Epithelial cell of proximal tubule (primary cell): ENCODE data around the gene HNRNPF. TPM values are rescaled to one million over a fixed set of nuclear protein-coding genes. Genes with fewer than 3 reads are reported as not detected.

Source experiments
- DNase-seq: peaks from one replicate; pipeline ENCODE4 v3.0.0-alpha.2; 2011; ENCODE audit warnings: low read depth
- H3K4me3 ChIP-seq: 2 replicates; pipeline ENCODE4 v1.5.1; 2011; ENCODE audit warnings: low read depth, mild to moderate bottlenecking, low read length
- total RNA-seq: library from RNA; depleted of rRNA; stranded (reverse); fragments of >200 nt; gene quantifications from 2 replicates; pipeline ENCODE4 v1.2.3, GENCODE V29; 2015
- TF ChIP-seq, protein P1 (sequence below): conservative IDR thresholded peaks from 2 replicates; pipeline ENCODE4 v1.5.1; 2012; ENCODE audit warnings: low read depth, mild to moderate bottlenecking, low read length

Gene HNRNPF
- total RNA-seq, 1 donor from 2014 or later: 207 TPM

DNA sequence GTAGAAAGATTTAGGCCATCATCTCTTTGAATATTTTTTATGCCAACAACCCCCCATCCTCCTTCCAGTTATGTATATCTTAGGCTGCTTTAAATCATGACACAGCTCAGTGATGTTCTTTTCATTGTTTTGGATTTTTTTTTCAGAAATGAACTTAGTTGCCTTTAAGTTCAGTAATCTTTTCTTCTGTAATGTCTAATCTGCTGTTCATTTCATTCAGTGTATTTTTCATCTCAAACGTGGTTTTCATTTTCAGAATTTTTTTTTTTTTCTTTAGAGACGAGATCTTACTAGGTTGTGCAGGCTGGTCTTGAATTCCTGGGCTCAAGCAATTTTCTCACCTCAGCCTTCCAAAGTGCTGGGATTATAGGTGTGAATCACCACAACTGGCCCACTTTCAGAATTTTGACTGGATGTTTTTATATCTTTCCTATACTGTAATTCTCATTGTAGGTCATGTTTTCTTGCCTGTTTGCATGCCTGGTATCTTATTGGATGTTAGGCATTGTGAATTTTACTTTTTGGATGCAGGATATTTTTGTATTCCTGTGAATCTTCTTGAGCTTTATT lies 36.0 kb upstream of the HNRNPF start:
- TF ChIP-seq, protein P1, sequence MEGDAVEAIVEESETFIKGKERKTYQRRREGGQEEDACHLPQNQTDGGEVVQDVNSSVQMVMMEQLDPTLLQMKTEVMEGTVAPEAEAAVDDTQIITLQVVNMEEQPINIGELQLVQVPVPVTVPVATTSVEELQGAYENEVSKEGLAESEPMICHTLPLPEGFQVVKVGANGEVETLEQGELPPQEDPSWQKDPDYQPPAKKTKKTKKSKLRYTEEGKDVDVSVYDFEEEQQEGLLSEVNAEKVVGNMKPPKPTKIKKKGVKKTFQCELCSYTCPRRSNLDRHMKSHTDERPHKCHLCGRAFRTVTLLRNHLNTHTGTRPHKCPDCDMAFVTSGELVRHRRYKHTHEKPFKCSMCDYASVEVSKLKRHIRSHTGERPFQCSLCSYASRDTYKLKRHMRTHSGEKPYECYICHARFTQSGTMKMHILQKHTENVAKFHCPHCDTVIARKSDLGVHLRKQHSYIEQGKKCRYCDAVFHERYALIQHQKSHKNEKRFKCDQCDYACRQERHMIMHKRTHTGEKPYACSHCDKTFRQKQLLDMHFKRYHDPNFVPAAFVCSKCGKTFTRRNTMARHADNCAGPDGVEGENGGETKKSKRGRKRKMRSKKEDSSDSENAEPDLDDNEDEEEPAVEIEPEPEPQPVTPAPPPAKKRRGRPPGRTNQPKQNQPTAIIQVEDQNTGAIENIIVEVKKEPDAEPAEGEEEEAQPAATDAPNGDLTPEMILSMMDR: no peak
- no peak overlapping the region for H3K4me3 ChIP-seq
- no peak for DNase-seq

- TF ChIP-seq, protein P1: no peak
- H3K4me3 ChIP-seq: no peak overlapping the region
- no peak for DNase-seq
These were observed 35.3 kb upstream of the HNRNPF start for GRCh38 chr10:43444323-43444722.

DNA sequence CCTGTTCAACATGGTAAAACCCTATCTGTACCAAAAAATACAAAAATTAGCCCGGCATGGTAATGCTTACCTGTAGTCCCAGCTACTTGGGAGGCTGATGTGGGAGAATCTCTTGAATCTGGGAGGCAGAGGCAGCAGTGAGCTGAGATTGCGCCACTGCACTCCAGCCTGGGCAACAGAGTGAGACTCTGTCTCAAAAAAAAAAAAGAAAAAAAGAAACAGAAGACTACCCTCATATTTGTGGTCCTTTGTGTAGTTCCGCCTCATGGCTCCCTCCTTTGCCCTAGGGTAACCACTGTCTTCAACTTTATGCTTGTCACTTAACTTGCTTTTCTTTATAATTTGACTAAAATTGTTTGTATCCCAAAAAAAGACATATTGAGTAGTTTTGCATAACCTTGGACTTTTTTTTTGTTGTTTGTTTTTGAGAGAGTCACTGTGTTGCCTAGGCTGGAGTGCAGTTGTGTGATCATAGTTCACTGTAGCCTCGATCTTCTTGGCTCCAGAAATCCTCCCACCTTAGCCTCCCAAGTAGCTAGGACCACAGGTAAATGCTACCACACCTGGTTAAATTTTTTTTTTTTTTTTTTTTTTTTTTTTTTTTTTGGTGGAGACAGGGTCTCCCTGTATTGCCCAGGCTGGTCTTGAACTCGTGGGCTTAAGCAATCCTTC lies 31.6 kb upstream of the HNRNPF start:
- TF ChIP-seq, protein P1: no peak
- no peak for DNase-seq
- no peak overlapping the region for H3K4me3 ChIP-seq

- TF ChIP-seq, protein P1: no peak
- H3K4me3 ChIP-seq: peak overlapping the region; percentile 74
- DNase-seq: no peak
These were observed 28.3 kb upstream of the HNRNPF start for GRCh38 chr10:43437141-43437870.

GRCh38 chr10:43436291-43437140 lies 27.5 kb upstream of the HNRNPF start, which contains the start of gene ZNF487:
TSS of gene ZNF487 (plus strand) at chr10:43437111. CDS start at chr10:43475814, 38,703 bp downstream.
- TF ChIP-seq, protein P1: no peak
- H3K4me3 ChIP-seq: peak within 1 kb of the TSS; percentile 74
- peak; percentile 20 for DNase-seq

DNA sequence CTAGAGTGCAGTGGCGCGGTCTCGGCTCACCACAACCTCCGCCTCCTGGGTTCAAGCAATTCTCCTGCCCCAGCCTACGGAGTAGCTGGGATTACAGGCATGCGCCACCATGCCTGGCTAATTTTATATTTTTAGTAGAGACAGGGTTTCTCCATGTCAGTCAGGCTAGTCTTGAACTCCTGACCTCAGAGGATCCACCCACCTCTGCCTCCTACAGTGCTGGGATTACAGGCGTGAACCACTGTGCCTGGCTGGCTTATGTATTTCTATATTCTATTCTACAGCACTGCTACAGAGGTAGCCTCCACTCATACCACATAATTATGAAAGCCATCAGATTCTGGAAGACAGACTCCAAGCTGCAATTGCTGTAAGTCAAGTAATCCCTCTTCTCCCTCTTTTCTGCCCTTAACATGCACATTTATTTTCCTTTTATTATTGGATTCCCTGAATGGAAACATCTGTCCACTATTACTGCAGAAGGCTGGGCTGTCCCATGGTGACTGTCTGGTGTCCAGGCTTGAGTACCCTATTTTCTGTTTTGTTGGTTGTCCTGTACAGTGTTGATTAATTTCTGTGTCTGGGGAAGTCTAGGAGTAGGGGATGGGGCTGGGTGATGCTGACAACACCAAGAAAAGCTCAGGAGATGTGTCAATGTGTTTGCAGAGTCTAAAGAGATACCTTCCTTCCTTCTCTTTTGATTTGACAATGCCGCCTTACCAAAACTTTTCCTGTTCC lies 22.1 kb upstream of the HNRNPF start:
- TF ChIP-seq, protein P1: no peak

More for the DNA sequence above, 22.1 kb upstream of the HNRNPF start:
- DNase-seq: no peak
- H3K4me3 ChIP-seq: no peak overlapping the region
